Inflammatory macrophage treated with lipopolysaccharide for 1 hour (primary cell): ENCODE data around the gene SNX6.

ENCODE experiments used
- DNase-seq, 2 donors: peaks; one replicate each; pipeline ENCODE4 v3.0.0-alpha.2; 2020 to 2022

The SNX6 gene

GRCh38 chr14:34633742-34634141 lies 3.8 kb upstream of the SNX6 start:
- peak; percentile 54 to 56 for DNase-seq

DNA sequence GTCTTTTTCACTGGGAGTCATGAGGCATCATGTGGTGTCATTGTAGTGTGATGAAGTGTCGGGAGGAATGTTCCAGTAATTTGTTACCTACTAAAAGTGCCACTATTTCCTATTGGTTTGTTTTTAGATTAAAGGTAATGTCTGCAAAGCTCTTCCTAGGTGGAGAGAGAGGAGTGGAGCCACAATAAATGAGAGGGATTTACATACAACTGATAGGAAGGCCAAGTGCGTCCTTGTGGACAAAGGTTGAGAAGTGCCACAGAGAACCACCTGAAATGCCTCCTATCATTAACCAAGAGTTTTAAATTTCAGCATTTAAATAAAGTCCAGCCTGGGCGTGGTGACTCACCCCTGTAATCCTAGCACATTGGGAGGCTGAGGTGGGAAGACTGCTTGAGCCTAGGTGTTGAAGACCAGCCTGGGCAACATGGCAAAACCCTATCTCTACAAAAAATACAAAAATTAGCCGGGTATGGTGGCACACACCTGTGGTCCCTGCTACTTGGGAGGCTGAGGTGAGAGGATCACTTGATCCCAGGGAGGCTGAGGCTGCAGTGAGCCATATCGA lies 2.5 kb upstream of the SNX6 start:
- no peak for DNase-seq

- DNase-seq: no peak
These were observed 648 bp downstream of the SNX6 start for GRCh38 chr14:34629344-34629656.

- DNase-seq: peak in 1 of 2 donors; percentile 11
These were observed 1.2 kb downstream of the SNX6 start for GRCh38 chr14:34628681-34629135.

GRCh38 chr14:34623506-34623905 lies 6.4 kb downstream of the SNX6 start:
- no peak for DNase-seq

DNA sequence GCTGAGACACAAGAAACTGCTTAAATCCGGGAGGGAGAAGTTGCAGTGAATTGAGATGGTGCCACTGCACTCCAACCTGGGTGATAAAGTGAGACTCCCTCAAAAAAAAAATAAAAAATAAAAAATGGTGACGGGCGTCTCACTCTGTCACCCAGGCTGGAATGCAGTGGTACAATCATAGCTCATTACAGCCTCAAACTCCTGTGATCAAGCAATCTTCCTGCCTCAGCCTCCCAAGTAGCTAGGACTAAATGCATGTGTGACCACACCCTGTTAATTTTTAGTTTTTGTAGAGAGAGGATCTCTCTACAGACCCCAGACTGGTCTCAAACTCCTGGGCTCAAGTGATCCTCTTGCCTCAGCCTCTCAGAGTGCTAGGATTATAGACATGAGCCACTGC lies 9.1 kb downstream of the SNX6 start:
- DNase-seq: no peak

DNA sequence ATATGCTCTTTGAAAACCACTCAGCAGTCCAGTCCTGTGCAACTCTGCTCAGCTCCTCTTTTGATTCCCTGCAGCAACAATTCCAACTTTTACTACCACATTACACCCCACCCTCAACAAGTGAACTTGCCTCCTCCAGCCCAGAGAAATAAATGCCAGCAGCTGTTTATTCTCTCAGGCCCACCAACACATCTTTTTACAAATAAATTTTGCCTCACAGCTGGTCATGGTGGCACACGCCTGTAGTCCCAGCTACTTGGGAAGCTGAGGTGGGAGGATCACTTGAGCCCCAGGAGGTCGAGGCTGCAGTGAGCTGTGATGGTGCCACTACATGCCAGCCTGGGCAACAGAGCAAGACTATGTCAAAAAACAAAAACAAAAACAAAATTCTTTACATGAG lies 9.8 kb downstream of the SNX6 start:
- no peak for DNase-seq

DNA sequence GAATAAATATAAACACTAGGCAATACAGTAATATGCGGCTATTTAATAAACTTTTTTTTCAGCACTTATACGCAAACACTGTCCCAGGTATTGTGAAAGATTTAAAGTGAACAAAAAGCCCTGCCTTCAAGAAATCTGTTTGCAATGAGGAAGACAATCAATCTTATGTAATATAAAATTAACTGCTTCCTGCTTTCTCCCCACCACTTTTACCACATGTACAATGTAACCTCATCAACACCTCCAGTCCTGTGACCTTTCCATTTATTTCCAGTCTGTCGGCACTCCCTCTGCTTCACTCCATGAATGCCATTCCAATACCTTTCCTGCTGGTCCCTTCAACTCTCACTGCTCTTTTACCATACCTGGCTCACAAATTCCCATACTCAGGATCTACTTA lies 10.5 kb downstream of the SNX6 start:
- peak in 1 of 2 donors; percentile 69 for DNase-seq

DNA sequence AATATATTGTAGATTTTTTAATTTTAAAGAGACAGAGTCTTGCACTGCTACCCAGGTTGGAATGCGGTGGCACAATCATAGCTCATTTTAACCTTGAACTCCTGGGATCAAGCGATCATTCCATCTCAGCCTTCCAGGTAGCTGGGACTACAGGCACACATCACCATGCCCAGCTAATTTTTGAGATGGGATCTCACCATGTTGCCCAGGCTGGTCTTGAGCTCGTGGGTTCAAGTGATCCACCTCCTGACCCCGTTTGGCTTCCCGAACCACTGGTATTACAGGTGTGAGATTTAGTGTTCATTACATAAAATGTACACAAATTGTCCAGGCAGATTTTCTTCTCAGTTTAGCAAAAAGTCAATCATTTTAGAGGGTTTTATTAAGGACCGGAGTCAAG lies 13.6 kb downstream of the SNX6 start:
- no peak for DNase-seq

DNA sequence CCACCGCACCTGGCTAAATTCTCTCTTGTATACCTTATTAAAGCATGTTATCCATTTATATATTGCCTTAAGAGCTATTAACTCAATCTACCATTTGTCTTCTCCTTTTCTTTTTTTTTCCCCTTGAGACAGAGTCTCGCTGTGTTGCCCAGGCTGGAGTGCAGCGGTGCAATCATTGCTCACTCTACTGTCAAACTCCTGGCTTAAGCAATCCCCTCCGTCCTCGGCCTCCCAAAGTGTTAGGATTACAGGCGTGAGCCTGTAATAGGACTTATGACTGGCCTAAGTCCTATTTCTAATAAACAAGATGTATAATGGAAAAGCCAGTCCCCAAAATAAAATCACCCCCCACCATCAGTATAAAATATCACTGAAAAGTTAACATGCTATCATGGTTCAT lies 14.4 kb downstream of the SNX6 start:
- no peak for DNase-seq

DNA sequence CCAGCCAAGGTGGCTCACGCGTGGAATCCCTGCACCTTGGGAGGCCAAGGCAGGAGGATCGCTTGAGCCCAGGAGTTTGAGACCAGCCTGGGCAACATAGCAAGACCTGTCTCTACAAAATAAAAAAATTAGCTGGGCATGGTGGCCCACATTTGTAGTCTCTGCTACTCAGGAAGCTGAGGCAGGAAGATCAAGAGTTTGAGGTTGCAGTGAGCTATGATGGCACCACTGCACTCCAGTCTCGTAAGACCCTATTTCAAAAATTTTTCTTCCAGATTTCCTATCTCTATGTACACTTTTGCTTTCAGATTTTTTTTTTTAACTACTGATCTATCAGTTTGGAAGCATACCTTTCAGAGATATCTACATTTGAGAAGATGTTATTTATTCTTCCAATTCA lies 15.3 kb downstream of the SNX6 start:
- DNase-seq: no peak

DNA sequence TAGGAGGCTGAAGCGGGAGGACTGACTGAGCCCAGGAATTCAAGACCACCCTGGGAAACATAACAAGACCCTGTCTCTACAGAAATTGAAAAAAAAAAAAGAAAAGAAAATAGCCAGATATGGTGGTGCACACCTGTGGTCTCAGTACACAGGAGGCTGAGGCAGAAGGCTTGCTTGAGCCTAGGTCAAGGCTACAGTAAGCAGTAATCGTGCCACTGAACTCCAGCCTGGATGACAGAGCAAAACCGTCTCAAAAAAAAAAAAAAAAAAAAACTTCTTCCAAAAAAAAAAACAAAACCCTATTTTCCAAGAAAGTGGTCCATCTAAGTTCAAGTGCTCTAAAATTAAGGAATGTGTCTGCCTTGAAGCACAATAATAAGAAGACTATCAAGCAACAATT lies 19.8 kb downstream of the SNX6 start:
- DNase-seq: no peak

DNA sequence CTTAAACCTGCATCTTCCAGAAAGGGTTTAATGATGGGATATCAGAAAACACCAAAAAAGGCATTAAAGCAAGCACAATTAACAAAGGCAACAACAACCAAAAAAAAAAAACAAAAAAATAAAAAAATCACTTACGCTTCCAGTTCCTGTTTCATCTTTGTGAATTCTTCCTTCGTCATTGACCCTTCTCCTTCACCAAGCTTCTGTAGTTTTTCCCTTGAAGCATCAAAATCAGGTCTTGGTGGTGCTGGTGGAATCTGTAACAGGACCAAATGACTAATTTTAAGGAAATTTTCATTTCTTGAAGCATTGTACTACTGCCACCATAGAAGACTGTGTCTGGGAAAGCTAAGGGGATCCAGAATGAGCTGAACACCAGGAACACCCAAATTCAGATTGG lies 24.5 kb downstream of the SNX6 start:
- DNase-seq: peak; percentile 43 to 45

- peak; percentile 51 to 74 for DNase-seq
These were observed 25.0 kb downstream of the SNX6 start for GRCh38 chr14:34604995-34605394.

- DNase-seq: peak in 1 of 2 donors; percentile 6
These were observed 33.1 kb downstream of the SNX6 start for GRCh38 chr14:34596891-34597290.

GRCh38 chr14:34593740-34594375 lies 36.1 kb downstream of the SNX6 start:
- DNase-seq: no peak

GRCh38 chr14:34592623-34593022 lies 37.3 kb downstream of the SNX6 start:
- no peak for DNase-seq

DNA sequence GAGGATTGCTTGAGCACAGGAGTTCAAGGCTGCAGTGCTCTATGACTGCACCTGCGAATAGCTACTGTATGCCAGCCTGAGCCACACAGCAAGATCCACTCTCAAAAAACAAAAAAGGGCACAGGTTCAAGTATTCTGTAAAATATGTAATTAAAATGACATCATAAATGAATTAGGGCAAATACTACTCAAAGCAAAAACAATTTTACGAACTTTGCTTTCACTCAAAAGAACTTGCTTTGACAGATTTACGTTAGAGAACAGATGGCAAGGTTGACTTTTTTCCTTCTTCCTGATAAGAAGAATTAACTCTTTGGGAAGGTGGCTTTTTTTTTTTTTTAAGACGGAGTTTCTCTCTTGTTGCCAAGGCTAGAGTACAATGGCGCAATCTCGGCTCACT lies 46.4 kb downstream of the SNX6 start:
- no peak for DNase-seq

DNA sequence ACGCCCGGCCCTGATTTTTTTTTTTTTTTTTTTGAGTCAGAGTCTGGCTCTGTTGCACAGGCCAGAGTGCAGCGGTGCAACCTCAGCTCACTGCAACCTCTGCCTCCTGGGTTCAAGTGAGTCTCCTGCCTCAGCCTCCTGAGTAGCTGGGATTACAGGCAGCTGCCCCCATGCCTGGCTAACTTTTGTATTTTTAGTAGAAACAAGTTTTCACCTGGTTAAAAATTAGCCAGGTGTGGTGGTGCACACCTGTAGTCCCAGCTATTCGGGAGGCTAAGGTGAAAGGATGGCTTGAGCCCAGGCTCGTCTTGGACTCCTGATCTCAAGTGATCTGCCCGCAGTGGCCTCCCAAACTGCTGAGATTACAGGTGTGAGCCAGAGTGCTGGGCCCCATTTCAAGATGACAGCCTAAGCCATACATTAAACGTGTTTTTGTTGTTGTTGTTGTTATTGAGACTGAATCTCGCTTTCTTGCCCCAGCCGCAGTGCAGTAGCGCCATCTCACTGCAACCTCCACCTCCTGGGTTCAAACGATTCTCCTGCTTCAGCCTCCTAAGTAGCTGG lies 47.7 kb downstream of the SNX6 start:
- DNase-seq: no peak

DNA sequence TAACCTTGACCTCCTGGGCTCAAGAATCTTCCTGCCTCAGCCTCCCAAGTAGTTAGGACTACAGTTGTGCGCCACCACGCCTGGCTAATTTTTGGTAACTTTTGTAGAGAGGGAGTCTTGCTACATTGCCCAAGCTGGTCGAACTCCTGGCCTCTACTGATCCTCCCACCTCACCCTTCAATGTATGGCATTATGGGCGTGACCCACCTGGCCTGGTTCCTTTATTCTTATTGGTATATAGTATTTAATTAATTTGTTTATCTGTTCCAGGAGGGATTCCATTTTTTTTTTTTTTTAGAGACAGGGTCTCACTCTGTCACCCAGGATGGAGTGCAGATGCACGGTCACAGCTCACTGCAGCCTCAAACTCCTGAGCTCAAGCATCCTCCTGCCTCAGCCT lies 49.6 kb downstream of the SNX6 start:
- DNase-seq: no peak

GRCh38 chr14:34571771-34572170 lies 58.2 kb downstream of the SNX6 start:
- no peak for DNase-seq

GRCh38 chr14:34569750-34570149 lies 60.2 kb downstream of the SNX6 start:
- DNase-seq: no peak

- DNase-seq: no peak
These were observed 61.1 kb downstream of the SNX6 start for GRCh38 chr14:34568803-34569202.

GRCh38 chr14:34562776-34563150 lies 67.2 kb downstream of the SNX6 start:
- DNase-seq: no peak
